Heart right ventricle (tissue), 16 donors: ENCODE measurements around the gene RPL39L. TPM values are rescaled to one million over a fixed set of nuclear protein-coding genes. Genes with fewer than 3 reads are reported as not detected.

Source experiments
- ATAC-seq, 8 donors: fragments of 200-7000 bp; cut with Tn5 transposase; one replicate each; pipeline ENCODE4 v1.9.1; 2020; ENCODE audit warnings: mild to moderate bottlenecking in 8 of 8, moderate library complexity in 8 of 8, moderate number of reproducible peaks in 1 of 8
- DNase-seq, 2 donors: peaks; one replicate each; pipeline ENCODE4 v3.0.0-alpha.2; 2020
- H3K27ac ChIP-seq, 10 donors: fragments of 200-600 bp; sonication (generic) in 2 of 10; one replicate each; pipeline versions ENCODE4 v1.5.0 to v1.8.0; 2020 to 2022; ENCODE audit warnings: mild to moderate bottlenecking in 3 of 10
- H3K27me3 ChIP-seq, 7 donors: fragments of 200-600 bp; one replicate each; pipeline ENCODE4 v1.8.0; 2021 to 2022; ENCODE audit warnings: mild to moderate bottlenecking in 2 of 7
- H3K36me3 ChIP-seq, 9 donors: fragments of 200-600 bp; sonication (generic) in 1 of 9; one replicate each; pipeline versions ENCODE4 v1.5.0 to v1.8.0; 2020 to 2022; ENCODE audit warnings: mild to moderate bottlenecking in 2 of 9
- H3K4me1 ChIP-seq, 9 donors: fragments of 200-600 bp; sonication (generic) in 1 of 9; one replicate each; pipeline versions ENCODE4 v1.5.0 to v1.8.0; 2020 to 2022; ENCODE audit warnings: mild to moderate bottlenecking in 4 of 9
- H3K4me3 ChIP-seq, 10 donors: fragments of 200-600 bp; sonication (generic) in 2 of 10; one replicate each; pipeline versions ENCODE4 v1.5.0 to v1.8.0; 2020 to 2022; ENCODE audit warnings: mild to moderate bottlenecking in 7 of 10, moderate library complexity in 2 of 10
- H3K9me3 ChIP-seq, 11 donors: fragments of 200-600 bp in 10 of 11; sonication (generic) in 2 of 11; one replicate each; pipeline versions ENCODE4 v1.5.0 to v1.8.0; 2013 to 2022; ENCODE audit warnings: mild to moderate bottlenecking in 2 of 11, control low read depth in 1 of 11, moderate library complexity in 1 of 11
- WGBS, 2 donors: extraction: QIAGEN DNeasy Blood & Tissue Kit; methylation state at CpG; one replicate each; pipeline ENCODE4 v1.1.7; 2013; ENCODE audit warnings: inconsistent platforms in 1 of 2; 5-methylcytosine and 5-hydroxymethylcytosine counted together
- intact Hi-C, 10 donors: fragments of 100-400 bp; cut with DNase I; formaldehyde crosslinking; loops; one replicate each; pipeline versions ENCODE4 v1.11.1 to v1.14.2; 2022
- polyA plus RNA-seq, 2 donors: library from polyadenylated mRNA; stranded (reverse); fragments of 200-250 nt; gene quantifications; one replicate each; pipeline ENCODE4 v1.2.3, GENCODE V29; 2013
- total RNA-seq, 10 donors: library from RNA; stranded (reverse); fragmentation: NEBNext Ultra II Directional in 3 of 10; extraction: Animal tissue kit (Norgen Biotek cat#: 25700) in 3 of 10; gene quantifications; one replicate each; pipeline versions ENCODE4 v1.2.1 to v1.2.4, GENCODE V29; 2021 to 2023
- TF ChIP-seq, protein P1 (sequence below), 9 donors: fragments of 200-600 bp; sonication (generic) in 2 of 9; IDR thresholded peaks; one replicate each; pipeline versions ENCODE4 v1.5.0 to v1.8.0; 2021 to 2022; ENCODE audit warnings: antibody characterized with exemption in 9 of 9, mild to moderate bottlenecking in 5 of 9, moderate library complexity in 1 of 9
- donor health status: Arrhythmogenic right ventricular cardiomyopathy.
- donor health status: ischemic (EF 13 %, LVEDD 7.1; RV severe dilation, severe dysfunction).
- donor health status: healthy with polysubstance abuse.
- donor health status: DM: no; HTN: yes; CAD: no.
- donor health status: DM: no; HTN: no; CAD: no.
- donor health status: ischemic (EF 25% LVEDD 6.9; RV normal size, moderate dysfunction).
- donor health status: ischemic (EF 25% LVEDD 5.7; RV mildly dilated, moderate dysfunction).
- donor health status: healthy.
- donor health status: DM: yes; HTN: yes; CAD: no.
- donor health status: Ischemic cardiomyopathy.
- donor health status: ischemic (EF 35%, LVEDD 5.7; RV mildly dilated, moderate dysfunction).
- donor health status: nonischemic (EF 11% LVEDD 7.7; RV severe dilation, severe dysfunction).
- donor health status: DM: yes; HTN: yes; CAD: no.
- donor health status: PGD.
- donor health status: ischemic (EF 29% LVEDD 5.4; RV normal size, mild dysfunction).
- donor health status: nonischemic (EF 23%, LVEDD 6.1; RV moderate dilation, normal function).

RPL39L gene
- total and polyA plus RNA-seq, 12 donors = 0.44 to 17.8 (median 5.6) TPM

DNA sequence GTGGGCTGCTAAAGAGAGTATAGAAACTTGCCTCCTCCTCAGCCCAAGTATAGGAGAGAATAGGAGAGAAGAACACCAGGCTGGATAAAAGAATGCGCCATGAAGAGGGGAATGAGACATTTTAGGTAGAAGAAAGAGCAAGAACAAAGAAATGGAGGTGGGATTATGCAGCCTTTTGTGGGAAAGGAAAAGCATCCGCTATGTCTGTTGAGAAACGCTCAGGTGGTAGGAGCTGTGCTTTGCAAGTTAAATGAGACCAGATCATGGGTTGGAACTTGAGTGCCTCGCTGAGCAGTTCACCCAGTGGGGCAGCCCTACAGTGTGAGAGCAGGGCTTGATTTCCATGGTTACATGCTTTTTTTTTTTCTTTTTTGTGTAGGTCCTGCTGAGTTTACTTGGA, 46.5 kb upstream of the RPL39L start:
- peak overlapping the region; percentile 39 to 95 (median 90) for H3K27ac ChIP-seq

DNA sequence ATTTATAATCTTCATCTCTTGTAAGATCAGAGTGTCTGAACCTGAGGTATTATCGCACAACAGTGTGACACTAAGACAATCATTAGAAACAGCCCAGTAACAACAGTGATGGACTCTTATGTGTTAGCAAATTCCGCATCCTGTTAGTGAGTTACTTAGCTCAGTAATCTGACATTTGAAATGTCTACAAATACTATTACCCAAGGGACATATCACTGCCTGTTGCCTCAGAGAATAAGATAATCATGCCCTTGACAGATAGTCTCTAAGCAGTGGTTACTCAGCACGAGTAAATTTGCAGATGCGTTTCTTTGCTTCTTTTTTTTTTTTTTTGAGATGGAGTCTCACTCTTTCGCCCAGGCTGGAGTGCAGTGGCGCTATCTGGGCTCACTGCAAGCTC, 44.6 kb upstream of the RPL39L start:
- Histone ChIP-seq H3K36me3 (no peaks in the 10 kb centered on the region), H3K27ac (peak overlapping the region in 3 of 10 donors; percentile 4 to 27 (median 4)), H3K9me3 (no peaks in the 10 kb centered on the region), H3K27me3 (no peaks in the 10 kb centered on the region), H3K4me3 (no peak overlapping the region), H3K4me1 (peaks cover 0 to 46% (median 25%) of the 10 kb centered on the region in 9 donors)
- WGBS, 2 donors = 73 to 79% methylated on average over 6 of the region's 6 CpGs
- DNase-seq (no peak), ATAC-seq (no peak)
- intact Hi-C loops = no loop called here
- TF ChIP-seq, protein P1, sequence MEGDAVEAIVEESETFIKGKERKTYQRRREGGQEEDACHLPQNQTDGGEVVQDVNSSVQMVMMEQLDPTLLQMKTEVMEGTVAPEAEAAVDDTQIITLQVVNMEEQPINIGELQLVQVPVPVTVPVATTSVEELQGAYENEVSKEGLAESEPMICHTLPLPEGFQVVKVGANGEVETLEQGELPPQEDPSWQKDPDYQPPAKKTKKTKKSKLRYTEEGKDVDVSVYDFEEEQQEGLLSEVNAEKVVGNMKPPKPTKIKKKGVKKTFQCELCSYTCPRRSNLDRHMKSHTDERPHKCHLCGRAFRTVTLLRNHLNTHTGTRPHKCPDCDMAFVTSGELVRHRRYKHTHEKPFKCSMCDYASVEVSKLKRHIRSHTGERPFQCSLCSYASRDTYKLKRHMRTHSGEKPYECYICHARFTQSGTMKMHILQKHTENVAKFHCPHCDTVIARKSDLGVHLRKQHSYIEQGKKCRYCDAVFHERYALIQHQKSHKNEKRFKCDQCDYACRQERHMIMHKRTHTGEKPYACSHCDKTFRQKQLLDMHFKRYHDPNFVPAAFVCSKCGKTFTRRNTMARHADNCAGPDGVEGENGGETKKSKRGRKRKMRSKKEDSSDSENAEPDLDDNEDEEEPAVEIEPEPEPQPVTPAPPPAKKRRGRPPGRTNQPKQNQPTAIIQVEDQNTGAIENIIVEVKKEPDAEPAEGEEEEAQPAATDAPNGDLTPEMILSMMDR (IDR thresholded peaks at IDR 0.05) = no peak

More for the DNA sequence above, 46.5 kb upstream of the RPL39L start:
- Histone ChIP-seq H3K27me3 (peaks cover 0 to 9% (median 0%) of the 10 kb centered on the region in 7 donors), H3K36me3 (no peaks in the 10 kb centered on the region), H3K4me1 (peaks cover 0 to 59% (median 27%) of the 10 kb centered on the region in 9 donors), H3K4me3 (no peak overlapping the region), H3K9me3 (no peaks in the 10 kb centered on the region)
- TF ChIP-seq, protein P1 (IDR thresholded peaks at IDR 0.05) = no peak
- DNase-seq = no peak
- ATAC-seq = no peak
- WGBS, 2 donors = 88 to 92% methylated on average over 4 of the region's 4 CpGs
- intact Hi-C loops = no loop called here

DNA sequence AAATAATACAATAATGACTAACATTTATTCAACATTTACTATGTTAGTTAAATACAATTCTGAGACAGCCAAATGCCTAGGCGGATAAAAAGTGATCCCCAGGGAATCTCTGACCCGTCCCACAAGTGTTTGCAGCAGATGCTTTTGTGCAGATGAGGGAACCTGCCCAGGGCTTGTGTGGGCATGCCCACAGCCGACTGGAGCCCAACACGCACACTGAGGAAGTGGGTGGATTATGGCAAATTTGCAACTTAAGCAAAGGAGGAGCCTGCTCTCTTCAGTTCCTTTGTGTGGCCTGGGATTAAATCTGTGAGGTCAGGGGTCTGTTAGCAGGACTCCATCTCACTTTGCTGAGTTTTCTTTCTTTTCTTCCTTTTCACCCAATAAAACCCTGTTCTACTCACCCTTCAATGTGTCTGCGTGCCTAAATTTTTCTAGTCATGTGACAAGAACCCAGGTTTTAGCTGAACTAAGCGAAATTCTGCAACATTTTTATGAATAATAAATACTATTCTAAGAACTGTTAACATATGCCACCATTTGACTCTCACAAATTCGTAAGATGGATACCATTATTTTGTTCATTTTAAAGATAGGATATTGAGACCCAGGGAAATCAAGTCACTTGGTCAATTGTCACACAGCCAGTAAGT, 44.0 kb upstream of the RPL39L start:
- H3K36me3 ChIP-seq = no peaks in the 10 kb centered on the region
- WGBS, 2 donors = 63 to 67% methylated on average over 7 of the region's 7 CpGs
- no peak for ATAC-seq

DNA sequence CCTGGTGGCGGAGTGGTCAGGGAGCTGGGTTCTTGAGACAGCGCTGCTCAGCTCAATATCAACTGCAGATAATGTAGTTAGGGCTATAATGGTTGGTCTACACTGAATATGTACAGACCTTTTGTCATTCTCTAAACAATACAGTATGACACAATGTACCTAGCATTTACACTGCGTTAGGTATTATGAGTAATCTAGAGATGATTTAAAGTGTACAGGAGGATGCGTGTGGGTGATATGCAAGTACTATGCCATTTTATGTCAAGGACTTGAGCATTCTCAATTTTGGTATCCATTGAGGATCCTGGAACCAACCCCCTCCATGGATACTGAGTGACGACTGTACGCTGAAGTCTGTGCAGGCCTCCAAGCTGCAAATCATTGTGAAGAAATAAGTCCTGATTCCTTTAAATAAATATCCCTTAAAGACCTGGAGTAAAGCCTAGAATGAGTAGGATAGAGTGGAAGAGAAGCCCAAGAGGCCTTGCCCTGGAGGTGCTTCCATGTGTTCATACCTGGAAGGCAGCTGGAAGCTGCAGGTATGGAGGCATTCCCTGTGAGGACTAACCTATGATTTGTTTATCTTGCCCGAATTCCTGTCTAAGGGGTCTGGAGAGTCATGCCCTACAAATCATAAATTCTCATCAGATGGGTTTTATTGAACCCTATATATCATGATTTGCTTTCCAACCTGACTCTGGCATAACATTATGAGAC, 42.3 kb upstream of the RPL39L start:
- Histone ChIP-seq H3K27me3 (no peaks in the 10 kb centered on the region), H3K9me3 (no peaks in the 10 kb centered on the region), H3K27ac (no peak overlapping the region), H3K4me3 (no peak overlapping the region), H3K4me1 (peaks cover 0 to 29% (median 18%) of the 10 kb centered on the region in 9 donors), H3K36me3 (no peaks in the 10 kb centered on the region)
- DNase-seq = no peak
- intact Hi-C loops = no loop called here
- TF ChIP-seq, protein P1 (IDR thresholded peaks at IDR 0.05) = no peak
- no peak for ATAC-seq
- 93 to 95% methylated on average over 7 of the region's 7 CpGs for WGBS, 2 donors

More for the DNA sequence above, 44.0 kb upstream of the RPL39L start:
- intact Hi-C loops = no loop called here
- H3K9me3 ChIP-seq = no peaks in the 10 kb centered on the region
- no peak overlapping the region for H3K4me3 ChIP-seq
- TF ChIP-seq, protein P1 (IDR thresholded peaks at IDR 0.05) = no peak
- no peak for DNase-seq
- H3K4me1 ChIP-seq = peaks cover 0 to 44% (median 25%) of the 10 kb centered on the region in 9 donors
- no peaks in the 10 kb centered on the region for H3K27me3 ChIP-seq
- peak overlapping the region in 4 of 10 donors; percentile 4 to 45 (median 16) for H3K27ac ChIP-seq
